ENCODE data around the gene TMX1.

GRCh38 chr14:51246032-51246431 lies 6.0 kb downstream of the TMX1 start:
- TF ChIP-seq POLR2A (IDR thresholded peaks at IDR 0.05): no peak
- TF ChIP-seq, protein P1, sequence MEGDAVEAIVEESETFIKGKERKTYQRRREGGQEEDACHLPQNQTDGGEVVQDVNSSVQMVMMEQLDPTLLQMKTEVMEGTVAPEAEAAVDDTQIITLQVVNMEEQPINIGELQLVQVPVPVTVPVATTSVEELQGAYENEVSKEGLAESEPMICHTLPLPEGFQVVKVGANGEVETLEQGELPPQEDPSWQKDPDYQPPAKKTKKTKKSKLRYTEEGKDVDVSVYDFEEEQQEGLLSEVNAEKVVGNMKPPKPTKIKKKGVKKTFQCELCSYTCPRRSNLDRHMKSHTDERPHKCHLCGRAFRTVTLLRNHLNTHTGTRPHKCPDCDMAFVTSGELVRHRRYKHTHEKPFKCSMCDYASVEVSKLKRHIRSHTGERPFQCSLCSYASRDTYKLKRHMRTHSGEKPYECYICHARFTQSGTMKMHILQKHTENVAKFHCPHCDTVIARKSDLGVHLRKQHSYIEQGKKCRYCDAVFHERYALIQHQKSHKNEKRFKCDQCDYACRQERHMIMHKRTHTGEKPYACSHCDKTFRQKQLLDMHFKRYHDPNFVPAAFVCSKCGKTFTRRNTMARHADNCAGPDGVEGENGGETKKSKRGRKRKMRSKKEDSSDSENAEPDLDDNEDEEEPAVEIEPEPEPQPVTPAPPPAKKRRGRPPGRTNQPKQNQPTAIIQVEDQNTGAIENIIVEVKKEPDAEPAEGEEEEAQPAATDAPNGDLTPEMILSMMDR (IDR thresholded peaks at IDR 0.05): no peak
